Activated CD4-positive, alpha-beta T cell treated with anti-CD3 and anti-CD28 coated beads, Interleukin-2, amount 50 U/mL, for 1 hour (primary cell): ENCODE data around the gene MADD.

Source experiments
- DNase-seq: peaks from one replicate; pipeline ENCODE4 v3.0.0-alpha.2; 2020

The MADD gene

GRCh38 chr11:47253660-47254059 is 16.3 kb upstream of the MADD start:
- DNase-seq, result no peak

DNA sequence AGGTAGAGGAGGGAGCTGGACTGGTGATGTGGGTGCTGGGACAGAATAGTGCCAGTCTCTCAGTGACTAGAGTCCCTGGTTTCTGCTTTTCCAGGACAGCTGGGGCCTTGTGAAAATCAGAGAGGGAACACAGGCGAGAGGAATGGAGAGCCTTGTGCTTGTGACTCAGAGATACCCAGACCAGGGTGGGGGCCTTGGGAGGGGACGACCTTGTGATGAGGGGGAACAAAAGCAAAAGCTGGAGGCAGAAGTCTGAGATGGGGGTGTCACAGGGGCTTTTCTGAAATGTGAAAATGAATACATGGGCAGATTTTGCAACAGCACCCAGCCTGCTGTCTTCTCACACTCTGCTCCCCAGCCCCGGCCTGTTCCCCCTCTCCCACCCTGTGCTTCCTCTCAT is 15.5 kb upstream of the MADD start:
- no peak for DNase-seq

DNA sequence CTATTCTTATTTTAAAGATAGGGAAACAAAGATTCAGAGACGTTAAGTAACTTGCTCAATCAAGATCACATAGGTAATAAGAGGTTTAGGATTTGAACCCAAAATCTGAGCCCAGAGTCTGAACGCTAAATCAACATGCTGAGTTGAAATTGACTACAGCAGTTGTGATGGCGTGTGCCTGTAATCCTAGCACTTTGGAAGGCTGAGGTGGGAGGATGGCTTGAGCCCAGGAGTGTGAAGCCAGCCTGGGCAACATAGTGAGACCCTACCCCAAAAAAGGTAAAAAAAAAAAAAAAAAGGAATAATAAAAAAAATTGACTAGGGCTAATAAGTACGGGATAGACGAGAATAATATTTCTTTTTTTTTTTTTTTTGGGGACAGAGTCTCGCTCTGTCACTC is 13.6 kb upstream of the MADD start:
- no peak for DNase-seq

- no peak for DNase-seq
These were observed 12.8 kb upstream of the MADD start for GRCh38 chr11:47257177-47257516.

- no peak for DNase-seq
These were observed 12.2 kb upstream of the MADD start, which contains the start of gene NR1H3 for GRCh38 chr11:47257517-47258316. TSS of gene NR1H3 (plus strand) at chr11:47257996. CDS start at chr11:47259217, 1,221 bp downstream.

- no peak for DNase-seq
These were observed 11.5 kb upstream of the MADD start for GRCh38 chr11:47258317-47258902.

- peak; percentile 31 for DNase-seq
These were observed 10.5 kb upstream of the MADD start for GRCh38 chr11:47259232-47259977.

- DNase-seq, result no peak
These were observed 9.6 kb upstream of the MADD start for GRCh38 chr11:47260366-47260765.

- no peak for DNase-seq
These were observed 8.6 kb upstream of the MADD start for GRCh38 chr11:47261291-47261800.

DNA sequence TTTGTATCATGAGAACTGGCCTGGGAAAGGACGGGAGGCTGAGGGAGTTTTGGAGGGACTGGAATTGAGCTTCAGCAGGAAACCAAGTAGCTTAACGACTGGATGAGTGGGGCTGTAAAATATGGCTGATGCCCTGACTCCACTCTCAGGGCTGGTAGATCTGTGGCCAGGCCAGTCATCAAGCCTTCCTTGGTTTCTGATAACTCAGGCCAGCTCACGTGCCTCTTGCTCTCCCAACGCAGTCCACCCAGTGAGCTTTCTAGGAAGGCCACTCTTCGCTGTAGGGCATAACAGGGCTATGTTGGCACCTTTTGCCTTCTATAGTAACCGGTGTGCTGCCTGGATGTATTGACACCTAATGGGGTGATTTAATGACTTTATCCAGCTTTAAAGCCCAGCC is 5.8 kb upstream of the MADD start:
- DNase-seq, result no peak

DNA sequence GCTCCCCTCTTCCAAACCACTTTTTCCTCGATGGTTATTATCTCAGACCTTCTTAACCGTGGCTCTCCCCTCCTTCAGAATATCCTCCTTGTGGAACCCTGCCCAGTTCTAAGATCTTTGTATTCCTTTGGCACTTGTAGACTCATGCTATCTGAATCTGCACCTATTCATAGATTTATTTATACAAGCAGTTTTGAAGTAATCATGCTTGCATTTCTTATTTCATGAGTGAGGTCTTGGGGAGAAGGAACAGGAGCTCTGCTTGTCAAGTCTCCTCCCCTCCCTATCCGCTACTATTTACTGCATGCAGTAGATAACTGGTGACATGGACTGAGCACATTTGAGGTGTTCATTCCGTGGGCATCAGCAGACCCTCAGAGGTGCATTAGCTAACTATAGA is 5.4 kb upstream of the MADD start:
- no peak for DNase-seq

DNA sequence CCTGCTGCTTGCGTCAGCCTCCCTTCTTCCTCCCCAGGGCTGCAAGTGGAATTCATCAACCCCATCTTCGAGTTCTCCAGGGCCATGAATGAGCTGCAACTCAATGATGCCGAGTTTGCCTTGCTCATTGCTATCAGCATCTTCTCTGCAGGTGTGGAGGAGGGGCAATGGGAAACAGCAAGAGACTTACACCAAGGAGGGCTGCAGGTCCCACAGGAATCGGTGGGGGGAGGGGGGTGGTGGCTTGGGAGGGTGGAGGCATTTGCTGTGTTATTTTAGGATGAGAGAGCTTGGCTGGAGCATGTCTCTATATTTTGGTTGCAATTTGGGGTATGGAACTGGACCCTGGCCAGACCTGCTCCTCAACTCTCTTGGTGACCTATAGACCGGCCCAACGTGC is 2.1 kb upstream of the MADD start:
- no peak for DNase-seq

- DNase-seq, result no peak
These were observed 1.4 kb upstream of the MADD start for GRCh38 chr11:47268448-47269001.

GRCh38 chr11:47269002-47269828 is 718 bp upstream of the MADD start:
- DNase-seq, result peak; percentile 82

- no peak for DNase-seq
These were observed 668 bp downstream of the MADD start for GRCh38 chr11:47270331-47271271.

DNA sequence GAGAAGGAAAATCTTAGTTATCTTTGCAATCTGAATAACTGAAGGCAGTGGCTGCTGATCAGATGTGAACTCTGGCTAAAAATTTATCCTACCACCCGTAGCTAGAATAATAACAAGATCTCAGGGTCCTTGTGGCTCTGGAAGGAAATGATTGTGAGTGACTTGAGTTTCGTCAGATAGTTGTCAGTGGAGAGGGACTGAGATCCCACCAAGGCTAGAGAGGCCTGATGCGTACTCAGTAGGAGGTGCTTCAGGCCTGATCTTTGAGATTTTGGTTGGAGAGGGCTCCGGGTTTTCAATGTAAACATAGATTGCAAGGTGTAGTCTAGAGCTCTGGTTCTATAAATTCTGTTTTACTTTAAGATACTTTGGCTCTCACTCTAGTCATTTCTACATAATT is 1.4 kb downstream of the MADD start:
- DNase-seq, result no peak

DNA sequence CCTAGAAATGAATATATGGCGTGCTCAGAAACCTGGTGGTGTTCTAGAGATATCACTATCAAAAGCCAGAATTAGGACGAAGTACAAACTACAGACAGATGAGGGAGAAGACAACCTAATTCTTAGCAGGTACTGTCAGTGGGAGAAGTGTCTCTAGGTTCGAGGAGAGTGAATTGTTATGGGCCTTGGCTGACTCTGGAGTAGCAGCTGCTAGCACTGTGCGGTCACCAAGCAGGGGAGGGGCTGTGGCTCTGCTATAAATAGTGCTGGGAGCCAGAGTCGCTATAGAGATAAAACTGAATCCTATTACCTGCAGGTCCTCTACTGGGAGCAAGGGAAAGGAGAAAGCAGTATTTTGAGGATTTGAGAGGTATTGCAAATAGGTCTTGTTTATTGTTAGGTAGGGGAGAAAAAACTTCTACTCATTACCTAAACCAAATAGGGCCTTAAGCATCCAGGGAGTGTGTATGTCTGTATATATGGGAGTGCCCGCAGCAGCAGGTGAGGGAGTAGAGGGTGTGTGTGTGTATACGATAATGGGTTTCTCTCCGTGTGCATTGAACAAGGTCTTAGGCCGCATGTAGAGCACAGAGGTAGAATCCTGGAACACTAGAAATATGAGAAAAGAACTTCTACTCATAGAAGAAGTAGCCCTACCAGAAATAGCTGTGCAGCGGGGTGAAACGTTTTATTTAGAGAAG is 2.2 kb downstream of the MADD start:
- DNase-seq, result no peak

DNA sequence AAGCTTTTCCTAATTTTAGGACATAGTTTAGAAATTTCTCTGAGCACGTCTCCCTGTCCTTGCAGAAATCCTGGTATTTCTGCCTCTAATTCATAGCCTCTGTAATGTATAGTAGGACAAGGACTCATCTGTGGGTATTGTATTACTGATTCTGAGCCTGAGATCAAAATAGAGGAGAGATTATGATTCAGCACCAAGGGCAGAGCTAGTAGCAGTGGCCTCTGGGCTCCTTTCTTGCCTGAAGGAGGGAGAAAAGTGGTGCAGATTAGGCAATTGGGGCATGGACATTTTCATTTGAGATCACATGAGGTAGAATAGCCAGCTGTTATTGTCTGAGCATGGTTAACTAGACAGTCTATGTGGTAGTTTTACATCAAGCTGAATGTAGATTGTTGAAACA is 2.8 kb downstream of the MADD start:
- no peak for DNase-seq

- DNase-seq, result no peak
These were observed 4.7 kb downstream of the MADD start for GRCh38 chr11:47274495-47275235.

DNA sequence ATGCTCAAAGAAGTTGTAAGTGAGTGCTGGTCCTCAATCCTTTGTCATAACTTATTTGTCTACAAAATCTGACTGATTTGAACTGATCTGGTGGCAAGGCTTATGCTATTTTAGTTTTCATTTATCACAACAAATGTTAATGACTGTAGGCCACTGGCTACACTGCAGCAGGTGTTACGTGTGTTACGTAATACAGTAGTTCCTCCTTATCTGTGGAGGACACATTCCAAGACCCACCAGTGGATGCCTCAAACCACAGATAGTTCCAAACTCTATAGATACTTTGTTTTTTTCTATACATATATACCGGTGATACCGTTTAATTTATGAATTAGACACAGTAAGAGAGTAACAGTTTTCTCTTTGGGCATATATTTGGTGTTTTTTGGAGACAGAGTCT is 7.0 kb downstream of the MADD start:
- no peak for DNase-seq
